IMR-90 (cell line): ENCODE data around the gene CRTAC1.

Experiments
- RFX5 ChIP-seq: IDR thresholded peaks from 2 replicates; pipeline ENCODE4 v1.8.0; 2012; ENCODE audit warnings: low read depth, mild to moderate bottlenecking, low read length, moderate library complexity
- TF ChIP-seq, protein P1 (sequence below): conservative IDR thresholded peaks from 2 replicates; pipeline ENCODE4 v1.5.1; 2012; ENCODE audit warnings: mild to moderate bottlenecking, low read depth, low read length, improper control_type of control experiment
- TF ChIP-seq, protein P2 (sequence below): fragments of 150-350 bp; IDR thresholded peaks from 2 replicates; pipeline ENCODE4 v1.6.1; 2017; ENCODE audit warnings: mild to moderate bottlenecking, antibody characterized with exemption, low read length, low read depth

GRCh38 chr10:97827702-97828291 lies 202.6 kb downstream of the CRTAC1 start:
- TF ChIP-seq RFX5, result no peak
- TF ChIP-seq, protein P1, sequence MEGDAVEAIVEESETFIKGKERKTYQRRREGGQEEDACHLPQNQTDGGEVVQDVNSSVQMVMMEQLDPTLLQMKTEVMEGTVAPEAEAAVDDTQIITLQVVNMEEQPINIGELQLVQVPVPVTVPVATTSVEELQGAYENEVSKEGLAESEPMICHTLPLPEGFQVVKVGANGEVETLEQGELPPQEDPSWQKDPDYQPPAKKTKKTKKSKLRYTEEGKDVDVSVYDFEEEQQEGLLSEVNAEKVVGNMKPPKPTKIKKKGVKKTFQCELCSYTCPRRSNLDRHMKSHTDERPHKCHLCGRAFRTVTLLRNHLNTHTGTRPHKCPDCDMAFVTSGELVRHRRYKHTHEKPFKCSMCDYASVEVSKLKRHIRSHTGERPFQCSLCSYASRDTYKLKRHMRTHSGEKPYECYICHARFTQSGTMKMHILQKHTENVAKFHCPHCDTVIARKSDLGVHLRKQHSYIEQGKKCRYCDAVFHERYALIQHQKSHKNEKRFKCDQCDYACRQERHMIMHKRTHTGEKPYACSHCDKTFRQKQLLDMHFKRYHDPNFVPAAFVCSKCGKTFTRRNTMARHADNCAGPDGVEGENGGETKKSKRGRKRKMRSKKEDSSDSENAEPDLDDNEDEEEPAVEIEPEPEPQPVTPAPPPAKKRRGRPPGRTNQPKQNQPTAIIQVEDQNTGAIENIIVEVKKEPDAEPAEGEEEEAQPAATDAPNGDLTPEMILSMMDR, result no peak
- TF ChIP-seq, protein P2, sequence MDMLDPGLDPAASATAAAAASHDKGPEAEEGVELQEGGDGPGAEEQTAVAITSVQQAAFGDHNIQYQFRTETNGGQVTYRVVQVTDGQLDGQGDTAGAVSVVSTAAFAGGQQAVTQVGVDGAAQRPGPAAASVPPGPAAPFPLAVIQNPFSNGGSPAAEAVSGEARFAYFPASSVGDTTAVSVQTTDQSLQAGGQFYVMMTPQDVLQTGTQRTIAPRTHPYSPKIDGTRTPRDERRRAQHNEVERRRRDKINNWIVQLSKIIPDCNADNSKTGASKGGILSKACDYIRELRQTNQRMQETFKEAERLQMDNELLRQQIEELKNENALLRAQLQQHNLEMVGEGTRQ, result no peak
